DND-41 (cell line): ENCODE data around the gene CTAGE1.

Source experiments
- ATAC-seq: fragments of 200-7000 bp; cut with Tn5 transposase; 3 replicates; pipeline ENCODE4 v1.9.1; 2021; ENCODE audit warnings: low read depth; ENCODE audit not compliant: insufficient read depth
- DNase-seq: peaks from one replicate; pipeline ENCODE4 v3.0.0-alpha.2; 2020
- H2AFZ ChIP-seq: 2 replicates; pipeline ENCODE4 v1.6.0; 2012; ENCODE audit warnings: low read depth, low read length
- H3K27ac ChIP-seq: 2 replicates; pipeline ENCODE4 v1.5.1; 2012; ENCODE audit warnings: low read length, inconsistent platforms
- H3K27me3 ChIP-seq: fragments of 200-600 bp; sonication (generic); 2 replicates; pipeline ENCODE4 v1.6.0; 2012; ENCODE audit warnings: low read length, mild to moderate bottlenecking, inconsistent platforms; ENCODE audit not compliant: insufficient read depth, poor library complexity
- H3K36me3 ChIP-seq: 2 replicates; pipeline ENCODE4 v1.5.1; 2012; ENCODE audit warnings: low read length, inconsistent platforms; ENCODE audit not compliant: insufficient read depth
- H3K4me1 ChIP-seq: 2 replicates; pipeline ENCODE4 v1.5.1; 2012; ENCODE audit warnings: mild to moderate bottlenecking, low read length; ENCODE audit not compliant: insufficient read depth
- H3K4me2 ChIP-seq: 2 replicates; pipeline ENCODE4 v1.6.0; 2012; ENCODE audit warnings: mild to moderate bottlenecking, moderate library complexity, low read length, inconsistent platforms; ENCODE audit not compliant: insufficient read depth
- H3K4me3 ChIP-seq, 2 experiments: fragments of 200-600 bp in 1 of 2; shearing (Covaris generic) in 1 of 2; 2 replicates each; pipeline ENCODE4 v1.5.1; 2012 to 2016; ENCODE audit warnings: inconsistent platforms in 2 of 2, low read length in 2 of 2, mild to moderate bottlenecking in 2 of 2, low read depth in 1 of 2, moderate library complexity in 1 of 2
- H3K79me2 ChIP-seq: 2 replicates; pipeline ENCODE4 v1.6.0; 2012; ENCODE audit warnings: low read length, inconsistent platforms; ENCODE audit not compliant: insufficient read depth
- H3K9ac ChIP-seq: 2 replicates; pipeline ENCODE4 v1.6.0; 2012; ENCODE audit warnings: low read depth, mild to moderate bottlenecking, inconsistent platforms, low read length, moderate library complexity
- H3K9me3 ChIP-seq: 2 replicates; pipeline ENCODE4 v1.5.1; 2012; ENCODE audit warnings: low read length, moderate library complexity, mild to moderate bottlenecking, inconsistent platforms; ENCODE audit not compliant: insufficient read depth, severe bottlenecking
- H4K20me1 ChIP-seq: 2 replicates; pipeline ENCODE4 v1.6.0; 2012; ENCODE audit warnings: low read length; ENCODE audit not compliant: insufficient read depth
- EZH2 ChIP-seq: IDR thresholded peaks from 3 replicates; pipeline ENCODE4 v1.6.1; 2012; ENCODE audit warnings: borderline replicate concordance, low read depth, mild to moderate bottlenecking, moderate library complexity, low read length, inconsistent platforms; ENCODE audit not compliant: severe bottlenecking
- TF ChIP-seq, protein P1 (sequence below): IDR thresholded peaks from 2 replicates; pipeline ENCODE4 v1.5.1; 2012; ENCODE audit warnings: borderline replicate concordance, low read length, moderate library complexity, mild to moderate bottlenecking; ENCODE audit not compliant: poor library complexity, severe bottlenecking; ENCODE audit errors: extremely low read depth

CTAGE1 gene

DNA sequence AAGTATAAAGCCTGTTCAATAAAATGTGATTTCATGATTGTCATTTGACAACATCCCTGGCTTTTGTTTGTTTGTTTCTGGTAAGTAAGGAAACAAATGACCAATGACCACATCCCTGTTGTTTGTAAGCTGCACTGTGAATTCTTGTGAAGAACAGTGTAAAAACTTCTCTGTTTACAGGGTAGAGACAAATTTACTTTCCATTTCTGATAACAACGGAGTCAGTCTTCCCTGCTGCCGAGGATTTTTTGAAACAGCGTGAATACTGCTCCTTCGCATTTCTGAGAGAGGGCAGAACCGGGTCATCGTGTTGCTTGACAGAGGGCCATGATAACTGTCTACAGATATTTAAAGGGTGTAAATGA lies 38.4 kb upstream of the CTAGE1 start:
- no peak overlapping the region for H3K27ac ChIP-seq
- no peak overlapping the region for H3K4me2 ChIP-seq
- H3K4me1 ChIP-seq, result no peaks in the 10 kb centered on the region
- DNase-seq, result no peak
- no peak for ATAC-seq
- no peak overlapping the region for H3K9ac ChIP-seq
- no peak for TF ChIP-seq EZH2
- TF ChIP-seq, protein P1, sequence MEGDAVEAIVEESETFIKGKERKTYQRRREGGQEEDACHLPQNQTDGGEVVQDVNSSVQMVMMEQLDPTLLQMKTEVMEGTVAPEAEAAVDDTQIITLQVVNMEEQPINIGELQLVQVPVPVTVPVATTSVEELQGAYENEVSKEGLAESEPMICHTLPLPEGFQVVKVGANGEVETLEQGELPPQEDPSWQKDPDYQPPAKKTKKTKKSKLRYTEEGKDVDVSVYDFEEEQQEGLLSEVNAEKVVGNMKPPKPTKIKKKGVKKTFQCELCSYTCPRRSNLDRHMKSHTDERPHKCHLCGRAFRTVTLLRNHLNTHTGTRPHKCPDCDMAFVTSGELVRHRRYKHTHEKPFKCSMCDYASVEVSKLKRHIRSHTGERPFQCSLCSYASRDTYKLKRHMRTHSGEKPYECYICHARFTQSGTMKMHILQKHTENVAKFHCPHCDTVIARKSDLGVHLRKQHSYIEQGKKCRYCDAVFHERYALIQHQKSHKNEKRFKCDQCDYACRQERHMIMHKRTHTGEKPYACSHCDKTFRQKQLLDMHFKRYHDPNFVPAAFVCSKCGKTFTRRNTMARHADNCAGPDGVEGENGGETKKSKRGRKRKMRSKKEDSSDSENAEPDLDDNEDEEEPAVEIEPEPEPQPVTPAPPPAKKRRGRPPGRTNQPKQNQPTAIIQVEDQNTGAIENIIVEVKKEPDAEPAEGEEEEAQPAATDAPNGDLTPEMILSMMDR, result no peak
- no peak overlapping the region for H3K4me3 ChIP-seq
- H3K36me3 ChIP-seq, result no peaks in the 10 kb centered on the region
- H3K79me2 ChIP-seq, result no peaks in the 10 kb centered on the region
- H3K9me3 ChIP-seq, result no peaks in the 10 kb centered on the region
- H2AFZ ChIP-seq, result no peak overlapping the region
- H3K27me3 ChIP-seq, result peaks cover 6% of the 10 kb centered on the region
- H4K20me1 ChIP-seq, result no peaks in the 10 kb centered on the region

DNA sequence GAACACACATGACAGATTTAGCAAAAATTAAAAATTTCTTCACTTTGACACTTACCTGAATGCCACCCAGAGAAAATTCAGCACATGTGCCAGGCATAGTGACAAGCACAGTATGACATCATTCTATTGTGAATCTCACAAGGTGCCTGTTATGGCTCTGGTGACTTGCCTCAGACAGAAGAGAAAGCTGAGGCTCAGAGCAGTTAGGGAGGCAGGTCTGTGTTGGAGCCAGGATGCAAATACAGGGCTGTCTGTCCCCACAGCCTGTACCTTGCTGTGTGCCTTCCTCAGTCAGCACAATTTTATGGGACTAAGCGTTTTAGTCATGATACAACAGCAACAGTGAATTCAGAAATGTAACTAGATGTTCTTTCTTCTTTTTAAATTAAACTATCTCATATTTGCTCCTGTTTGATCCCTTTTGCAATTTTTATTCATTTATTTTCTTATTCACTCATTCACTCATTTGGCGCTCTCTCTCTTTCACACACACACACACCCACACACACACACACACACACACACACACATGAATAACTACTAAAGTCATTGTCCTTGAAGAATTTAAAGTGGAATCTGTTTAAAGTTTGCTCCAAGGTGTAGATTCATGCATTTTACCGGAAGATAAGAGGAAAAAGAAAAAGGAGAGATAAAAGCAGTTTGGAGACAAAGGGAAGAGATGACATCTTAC lies 37.9 kb upstream of the CTAGE1 start:
- Histone ChIP-seq H3K27ac (no peak overlapping the region), H3K9me3 (no peaks in the 10 kb centered on the region), H4K20me1 (no peaks in the 10 kb centered on the region), H3K4me2 (no peak overlapping the region), H3K4me1 (no peaks in the 10 kb centered on the region), H3K36me3 (no peaks in the 10 kb centered on the region), H3K79me2 (no peaks in the 10 kb centered on the region), H3K4me3 (no peak overlapping the region), H3K27me3 (peaks cover 6% of the 10 kb centered on the region), H2AFZ (no peak overlapping the region), H3K9ac (no peak overlapping the region)
- DNase-seq, result no peak
- ATAC-seq, result no peak
- TF ChIP-seq EZH2, result no peak
- TF ChIP-seq, protein P1, result no peak

DNA sequence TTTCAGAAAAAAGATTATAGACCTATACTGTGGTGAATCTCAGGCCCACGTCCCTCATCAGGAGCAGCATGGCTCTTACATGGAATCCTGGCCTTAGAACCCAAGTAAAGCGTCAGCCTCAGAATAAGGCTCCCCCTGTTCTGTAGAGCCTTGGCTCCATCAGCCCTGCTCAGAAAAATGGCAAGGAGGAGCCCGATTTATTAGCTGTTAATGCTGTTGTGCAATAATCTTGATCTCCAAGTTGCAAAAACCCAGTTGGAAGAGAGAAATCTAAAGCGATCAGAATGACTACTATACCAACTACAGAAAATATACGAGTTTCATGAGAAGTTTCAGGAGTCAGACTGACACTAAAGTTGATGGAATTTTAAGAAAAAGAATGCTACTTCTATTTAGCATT lies 35.6 kb upstream of the CTAGE1 start:
- Histone ChIP-seq H3K27ac (no peak overlapping the region), H3K9ac (no peak overlapping the region), H4K20me1 (no peaks in the 10 kb centered on the region), H3K36me3 (no peaks in the 10 kb centered on the region), H3K4me1 (no peaks in the 10 kb centered on the region), H3K4me2 (no peak overlapping the region), H3K27me3 (peaks cover 6% of the 10 kb centered on the region), H2AFZ (no peak overlapping the region), H3K79me2 (no peaks in the 10 kb centered on the region), H3K4me3 (no peak overlapping the region), H3K9me3 (no peaks in the 10 kb centered on the region)
- no peak for ATAC-seq
- no peak for DNase-seq
- TF ChIP-seq, protein P1, result no peak
- TF ChIP-seq EZH2, result no peak
